ENCODE data around the gene CCDC126.
"Not testable (repeated sequence)": the region's sequence is repeated elsewhere in the genome, so short reads cannot be mapped to it uniquely, and the experiment has no call there.

The CCDC126 gene

GRCh38 chr7:23661385-23661784 lies 64.2 kb downstream of the CCDC126 start:
- Histone ChIP-seq H3K9ac (ENCODE audit: low read depth in 1 of 2, low read length in 2 of 2) (no peak overlapping the region), H3K4me3 (ENCODE audit: low read length in 2 of 2) (no peak overlapping the region)

DNA sequence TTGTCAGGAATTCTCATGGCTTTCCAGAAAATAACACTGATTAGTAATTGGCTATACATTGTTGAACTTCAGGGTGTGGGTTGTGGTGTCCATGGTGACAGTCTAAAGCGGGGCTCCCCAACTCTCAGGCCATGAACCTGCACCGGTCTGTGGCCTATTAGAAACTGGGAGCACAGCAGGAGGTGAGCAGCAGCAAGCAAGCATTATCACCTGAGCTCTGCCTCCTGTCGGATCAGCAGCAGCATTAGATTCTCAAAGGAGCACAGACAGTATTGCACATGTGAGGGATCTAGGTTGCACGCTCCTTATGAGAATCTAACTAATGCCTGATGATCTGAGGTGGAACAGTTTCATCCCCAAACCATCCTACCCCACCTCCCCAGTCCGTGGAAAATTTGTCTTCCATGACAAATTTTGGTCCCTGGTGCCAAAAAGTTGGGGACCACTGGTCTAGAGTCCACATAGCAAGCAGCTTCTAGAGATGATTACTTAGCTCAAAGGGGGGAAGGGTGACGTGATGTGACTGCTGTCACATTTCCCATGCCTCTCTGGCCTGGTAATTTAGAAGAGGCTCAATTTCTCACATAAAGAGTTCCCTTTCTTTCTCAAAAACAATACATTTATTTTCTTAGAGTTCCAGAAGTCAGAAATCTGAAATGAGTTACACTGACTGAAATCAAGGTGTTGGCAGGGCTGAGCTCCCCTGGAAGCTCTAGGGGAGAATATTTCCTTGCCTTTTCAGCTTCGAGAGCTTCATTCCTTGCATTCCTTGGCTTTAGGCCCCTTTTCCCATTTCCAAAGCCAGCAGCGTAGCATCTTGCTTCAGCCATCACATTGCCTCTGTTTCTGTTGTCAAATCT lies 65.2 kb downstream of the CCDC126 start:
- no peaks in the 10 kb centered on the region for H3K4me1 ChIP-seq (ENCODE audit: control insufficient read depth in 2 of 2, insufficient read depth in 2 of 2, low read length in 2 of 2)
- H3K36me3 ChIP-seq (ENCODE audit: control insufficient read depth in 2 of 2, insufficient read depth in 2 of 2, low read length in 2 of 2): no peaks in the 10 kb centered on the region
- no peak overlapping the region for H3K27ac ChIP-seq (ENCODE audit: low read depth in 2 of 2, low read length in 2 of 2)
- no peak overlapping the region for H3K4me3 ChIP-seq (ENCODE audit: low read length in 2 of 2)
- H3K27me3 ChIP-seq (ENCODE audit: control insufficient read depth in 2 of 2, insufficient read depth in 2 of 2, low read length in 2 of 2): no peaks in the 10 kb centered on the region
- no peak overlapping the region for H3K9ac ChIP-seq (ENCODE audit: low read depth in 1 of 2, low read length in 2 of 2)
- no peaks in the 10 kb centered on the region for H3K9me3 ChIP-seq (ENCODE audit: control insufficient read depth in 2 of 2, low read length in 2 of 2)

More at GRCh38 chr7:23661385-23661784, 64.2 kb downstream of the CCDC126 start:
- no peaks in the 10 kb centered on the region for H3K36me3 ChIP-seq (ENCODE audit: control insufficient read depth in 2 of 2, insufficient read depth in 2 of 2, low read length in 2 of 2)
- H3K27ac ChIP-seq (ENCODE audit: low read depth in 2 of 2, low read length in 2 of 2): no peak overlapping the region
- no peaks in the 10 kb centered on the region for H3K27me3 ChIP-seq (ENCODE audit: control insufficient read depth in 2 of 2, insufficient read depth in 2 of 2, low read length in 2 of 2)
- no peaks in the 10 kb centered on the region for H3K4me1 ChIP-seq (ENCODE audit: control insufficient read depth in 2 of 2, insufficient read depth in 2 of 2, low read length in 2 of 2)
- H3K9me3 ChIP-seq (ENCODE audit: control insufficient read depth in 2 of 2, low read length in 2 of 2): no peaks in the 10 kb centered on the region

DNA sequence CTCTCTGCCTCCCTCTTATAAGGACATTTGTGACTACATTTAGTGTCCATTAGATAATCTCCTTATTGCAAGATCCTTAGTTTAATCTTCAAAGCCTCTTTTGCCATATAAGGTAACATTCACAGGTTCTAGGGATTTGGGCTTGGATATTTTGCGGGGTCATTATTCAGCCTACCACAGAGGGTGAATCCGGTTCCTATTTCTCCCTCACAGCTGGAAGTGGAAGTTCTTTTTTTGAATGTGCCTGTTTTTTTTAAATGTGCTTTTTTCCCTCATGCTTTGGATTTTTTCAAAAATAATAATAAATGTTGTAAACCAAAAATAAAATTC lies 65.8 kb downstream of the CCDC126 start:
- H3K4me3 ChIP-seq (ENCODE audit: low read length in 2 of 2): no peak overlapping the region

DNA sequence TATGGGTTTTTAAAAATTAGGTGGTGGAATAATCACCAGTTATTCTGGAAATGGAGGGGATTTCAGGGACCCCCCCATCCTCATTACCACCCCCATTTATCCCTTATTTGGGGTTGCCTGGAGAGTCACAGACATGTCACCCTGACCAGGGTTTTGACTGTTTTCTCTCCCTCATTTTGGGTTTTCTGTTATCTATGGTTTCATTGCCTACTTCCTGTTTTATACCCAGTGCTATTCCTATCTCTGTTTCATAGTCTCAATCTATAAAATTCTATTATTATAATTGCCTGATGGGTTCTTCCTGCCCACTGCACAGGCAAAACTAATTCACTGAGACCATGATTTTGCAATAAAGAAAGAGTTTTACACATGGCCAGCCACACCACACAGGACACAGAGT lies 66.9 kb downstream of the CCDC126 start:
- Histone ChIP-seq H3K9me3 (ENCODE audit: control insufficient read depth in 2 of 2, low read length in 2 of 2) (no peaks in the 10 kb centered on the region), H3K36me3 (ENCODE audit: control insufficient read depth in 2 of 2, insufficient read depth in 2 of 2, low read length in 2 of 2) (no peaks in the 10 kb centered on the region), H3K9ac (ENCODE audit: low read depth in 1 of 2, low read length in 2 of 2) (no peak overlapping the region), H3K27me3 (ENCODE audit: control insufficient read depth in 2 of 2, insufficient read depth in 2 of 2, low read length in 2 of 2) (no peaks in the 10 kb centered on the region), H3K4me1 (ENCODE audit: control insufficient read depth in 2 of 2, insufficient read depth in 2 of 2, low read length in 2 of 2) (no peaks in the 10 kb centered on the region), H3K27ac (ENCODE audit: low read depth in 2 of 2, low read length in 2 of 2) (no peak overlapping the region), H3K4me3 (ENCODE audit: low read length in 2 of 2) (no peak overlapping the region)

More for the DNA sequence above, 65.8 kb downstream of the CCDC126 start:
- Histone ChIP-seq H3K4me1 (ENCODE audit: control insufficient read depth in 2 of 2, insufficient read depth in 2 of 2, low read length in 2 of 2) (no peaks in the 10 kb centered on the region), H3K36me3 (ENCODE audit: control insufficient read depth in 2 of 2, insufficient read depth in 2 of 2, low read length in 2 of 2) (no peaks in the 10 kb centered on the region), H3K9ac (ENCODE audit: low read depth in 1 of 2, low read length in 2 of 2) (no peak overlapping the region), H3K9me3 (ENCODE audit: control insufficient read depth in 2 of 2, low read length in 2 of 2) (no peaks in the 10 kb centered on the region), H3K27me3 (ENCODE audit: control insufficient read depth in 2 of 2, insufficient read depth in 2 of 2, low read length in 2 of 2) (no peaks in the 10 kb centered on the region), H3K27ac (ENCODE audit: low read depth in 2 of 2, low read length in 2 of 2) (no peak overlapping the region)

- Histone ChIP-seq H3K4me3 (ENCODE audit: low read length in 2 of 2) (no peak overlapping the region), H3K9ac (ENCODE audit: low read depth in 1 of 2, low read length in 2 of 2) (no peak overlapping the region), H3K36me3 (ENCODE audit: control insufficient read depth in 2 of 2, insufficient read depth in 2 of 2, low read length in 2 of 2) (no peaks in the 10 kb centered on the region), H3K27ac (ENCODE audit: low read depth in 2 of 2, low read length in 2 of 2) (no peak overlapping the region), H3K27me3 (ENCODE audit: control insufficient read depth in 2 of 2, insufficient read depth in 2 of 2, low read length in 2 of 2) (no peaks in the 10 kb centered on the region), H3K9me3 (ENCODE audit: control insufficient read depth in 2 of 2, low read length in 2 of 2) (no peaks in the 10 kb centered on the region), H3K4me1 (ENCODE audit: control insufficient read depth in 2 of 2, insufficient read depth in 2 of 2, low read length in 2 of 2) (no peaks in the 10 kb centered on the region)
Observed at GRCh38 chr7:23672033-23672432, 74.9 kb downstream of the CCDC126 start.

DNA sequence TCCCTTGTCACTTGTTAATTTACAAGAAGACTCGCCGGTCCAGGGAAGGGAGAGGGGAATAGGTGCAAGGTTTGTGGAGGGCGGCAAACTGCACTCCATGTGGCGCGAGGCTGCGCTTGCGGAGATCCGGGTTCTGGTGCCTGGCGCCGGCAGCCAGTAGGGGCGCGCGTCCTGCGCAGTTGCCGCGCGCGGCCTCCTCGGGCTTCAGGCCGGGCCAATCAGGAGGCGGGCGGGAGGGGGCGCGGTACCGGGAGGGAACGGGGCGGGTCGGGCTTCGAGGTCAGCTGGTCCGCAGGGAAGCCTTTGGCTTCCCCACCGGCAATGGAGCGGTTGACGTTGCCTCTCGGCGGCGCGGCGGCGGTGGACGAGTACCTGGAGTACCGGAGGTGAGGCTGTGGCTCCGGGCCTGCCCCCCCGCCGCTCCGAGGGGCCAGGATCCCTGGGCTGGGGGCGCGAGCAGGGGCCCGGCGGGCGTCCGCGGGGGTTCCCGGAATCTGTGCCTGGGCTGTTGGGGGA lies 82.8 kb downstream of the CCDC126 start, which contains the start of gene FAM221A:
TSS of gene FAM221A (plus strand) at position 302 of the 516 bp plus-strand sequence. CDS start at position 322, 20 bp downstream.
- no peaks in the 10 kb centered on the region for H3K27me3 ChIP-seq (ENCODE audit: control insufficient read depth in 2 of 2, insufficient read depth in 2 of 2, low read length in 2 of 2)
- peaks cover 0 to 3% of the 10 kb centered on the region in 2 donors for H3K4me1 ChIP-seq (ENCODE audit: control insufficient read depth in 2 of 2, insufficient read depth in 2 of 2, low read length in 2 of 2)
- H3K27ac ChIP-seq (ENCODE audit: low read depth in 2 of 2, low read length in 2 of 2): peak within 1 kb of the TSS; percentile 78 to 86
- peak within 1 kb of the TSS; percentile 69 to 78 for H3K9ac ChIP-seq (ENCODE audit: low read depth in 1 of 2, low read length in 2 of 2)
- H3K36me3 ChIP-seq (ENCODE audit: control insufficient read depth in 2 of 2, insufficient read depth in 2 of 2, low read length in 2 of 2): no peaks in the 10 kb centered on the region
- no peaks in the 10 kb centered on the region for H3K9me3 ChIP-seq (ENCODE audit: control insufficient read depth in 2 of 2, low read length in 2 of 2)
- H3K4me3 ChIP-seq (ENCODE audit: low read length in 2 of 2): peak within 1 kb of the TSS; percentile 82 to 94

DNA sequence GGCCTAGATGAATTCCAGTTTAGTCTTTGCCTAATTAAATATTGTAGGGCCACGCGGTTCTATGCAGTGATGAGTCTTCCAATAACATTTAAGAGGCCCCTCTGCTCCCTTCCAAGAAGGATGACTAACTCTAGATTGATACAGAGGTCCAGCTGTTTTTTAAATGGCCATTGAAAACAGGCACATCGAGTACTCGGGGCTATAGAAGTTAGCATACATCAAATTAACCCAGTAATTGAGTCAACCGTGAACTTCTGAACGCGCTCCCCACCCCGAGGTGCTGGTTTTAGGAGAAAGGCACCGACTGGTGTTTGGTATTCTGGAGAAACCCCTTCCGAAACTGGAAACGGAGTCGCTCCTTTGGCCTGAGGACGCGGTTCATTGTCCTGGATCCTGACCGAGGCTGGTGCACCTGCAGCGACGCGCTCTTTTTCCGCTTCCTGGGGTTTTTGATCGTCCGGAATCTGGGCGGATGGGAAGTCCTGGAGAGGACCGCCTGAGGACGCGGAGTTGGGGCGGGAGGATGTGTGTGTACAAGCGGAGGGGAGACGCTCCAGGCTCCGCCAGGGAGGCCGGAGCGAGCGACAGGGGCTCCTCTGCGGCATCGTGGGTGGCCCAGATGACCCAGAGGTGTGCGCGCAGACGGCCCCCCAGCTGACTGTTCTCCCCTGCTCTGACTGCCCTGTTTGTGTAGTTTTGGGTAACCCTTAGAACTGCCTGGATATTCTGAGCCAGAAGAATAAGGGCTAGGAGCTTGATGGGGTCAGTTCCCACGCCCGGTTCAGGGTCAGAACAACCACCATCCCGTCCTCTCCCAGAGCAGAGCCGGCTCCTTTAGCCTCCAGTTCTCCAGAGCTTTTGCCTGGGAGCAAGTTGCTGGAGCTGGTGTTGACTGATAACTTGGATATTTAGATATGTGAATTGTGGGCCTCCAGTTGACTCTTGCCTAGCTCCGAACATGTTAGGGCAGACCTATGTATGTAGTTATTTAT lies 83.5 kb downstream of the CCDC126 start:
- Histone ChIP-seq H3K27ac (ENCODE audit: low read depth in 2 of 2, low read length in 2 of 2) (peak overlapping the region; percentile 78 to 86), H3K9me3 (ENCODE audit: control insufficient read depth in 2 of 2, low read length in 2 of 2) (no peaks in the 10 kb centered on the region), H3K27me3 (ENCODE audit: control insufficient read depth in 2 of 2, insufficient read depth in 2 of 2, low read length in 2 of 2) (no peaks in the 10 kb centered on the region), H3K36me3 (ENCODE audit: control insufficient read depth in 2 of 2, insufficient read depth in 2 of 2, low read length in 2 of 2) (peaks cover 0 to 2% of the 10 kb centered on the region in 2 donors), H3K4me1 (ENCODE audit: control insufficient read depth in 2 of 2, insufficient read depth in 2 of 2, low read length in 2 of 2) (peaks cover 0 to 3% of the 10 kb centered on the region in 2 donors), H3K9ac (ENCODE audit: low read depth in 1 of 2, low read length in 2 of 2) (peak overlapping the region; percentile 69 to 78), H3K4me3 (ENCODE audit: low read length in 2 of 2) (peak overlapping the region; percentile 82 to 94)

DNA sequence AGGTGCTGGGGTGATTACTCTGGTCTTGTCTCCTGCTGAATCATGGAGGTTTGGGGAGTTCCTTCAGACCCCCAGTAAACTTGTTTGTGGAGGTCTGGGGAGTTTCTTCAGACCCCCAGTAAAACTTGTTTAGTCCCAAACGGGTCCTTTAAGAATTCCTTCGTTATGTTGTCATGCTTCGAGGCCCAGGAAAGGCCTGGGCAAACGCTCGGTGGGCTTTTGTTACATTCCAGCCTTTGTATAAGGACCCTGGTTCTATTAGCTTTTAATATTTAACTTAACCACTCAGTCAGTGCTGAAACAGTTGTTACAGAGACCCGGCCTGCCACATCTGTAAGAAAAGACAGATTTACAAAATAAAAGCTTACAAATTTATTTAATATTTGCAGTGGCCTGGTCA lies 86.9 kb downstream of the CCDC126 start:
- not testable (repeated sequence) for H3K4me1 ChIP-seq (ENCODE audit: control insufficient read depth in 2 of 2, insufficient read depth in 2 of 2, low read length in 2 of 2); H3K27me3 ChIP-seq (ENCODE audit: control insufficient read depth in 2 of 2, insufficient read depth in 2 of 2, low read length in 2 of 2); H3K4me3 ChIP-seq (ENCODE audit: low read length in 2 of 2); H3K36me3 ChIP-seq (ENCODE audit: control insufficient read depth in 2 of 2, insufficient read depth in 2 of 2, low read length in 2 of 2); H3K9me3 ChIP-seq (ENCODE audit: control insufficient read depth in 2 of 2, low read length in 2 of 2); H3K27ac ChIP-seq (ENCODE audit: low read depth in 2 of 2, low read length in 2 of 2); H3K9ac ChIP-seq (ENCODE audit: low read depth in 1 of 2, low read length in 2 of 2)

- Histone ChIP-seq H3K4me1 (ENCODE audit: control insufficient read depth in 2 of 2, insufficient read depth in 2 of 2, low read length in 2 of 2) (peaks cover 0 to 3% of the 10 kb centered on the region in 2 donors), H3K27ac (ENCODE audit: low read depth in 2 of 2, low read length in 2 of 2) (peak overlapping the region in 1 of 2 donors; percentile 71), H3K9ac (ENCODE audit: low read depth in 1 of 2, low read length in 2 of 2) (peak overlapping the region in 1 of 2 donors; percentile 43), H3K36me3 (ENCODE audit: control insufficient read depth in 2 of 2, insufficient read depth in 2 of 2, low read length in 2 of 2) (peaks cover 3 to 6% of the 10 kb centered on the region in 2 donors), H3K27me3 (ENCODE audit: control insufficient read depth in 2 of 2, insufficient read depth in 2 of 2, low read length in 2 of 2) (no peaks in the 10 kb centered on the region), H3K4me3 (ENCODE audit: low read length in 2 of 2) (no peak overlapping the region), H3K9me3 (ENCODE audit: control insufficient read depth in 2 of 2, low read length in 2 of 2) (no peaks in the 10 kb centered on the region)
Observed at GRCh38 chr7:23685731-23686130, 88.5 kb downstream of the CCDC126 start.

All from mucosa of rectum (tissue), 2 donors.